Measurements from ENCODE around the gene FOXL1. TPM values are rescaled to one million over a fixed set of nuclear protein-coding genes. Genes with fewer than 3 reads are reported as not detected.

Gene FOXL1
- polyA plus RNA-seq, 1 donor (not counting 4 experiments of a cell fraction or from before 2014, with no cell fraction given): 0.10 TPM

- FAIRE-seq: no peak
- Histone ChIP-seq H3K36me3 (ENCODE audit: control insufficient read depth in 2 of 2, extremely low read depth in 1 of 2, insufficient read depth in 2 of 2, low read length in 2 of 2) (no peaks in the 10 kb centered on the region), H3K27me3 (ENCODE audit: control insufficient read depth, extremely low read depth, insufficient read depth, low read length) (peaks cover 16% of the 10 kb centered on the region), H3K9me1 (ENCODE audit: control insufficient read depth, extremely low read depth, insufficient read depth, low read length) (no peaks in the 10 kb centered on the region), H3K4me2 (ENCODE audit: control insufficient read depth, extremely low read depth, insufficient read depth, low read depth, low read length) (peak overlapping the region; percentile 51), H4K20me1 (ENCODE audit: control insufficient read depth, extremely low read depth, insufficient read depth, low read length) (no peaks in the 10 kb centered on the region), H3K27ac (ENCODE audit: control insufficient read depth, insufficient read depth, low read length) (no peak overlapping the region), H3K9ac (ENCODE audit: control insufficient read depth, extremely low read depth, insufficient read depth, low read length) (no peak overlapping the region), H3K4me3 (ENCODE audit: control insufficient read depth in 2 of 3, extremely low read depth in 1 of 3, insufficient read depth in 2 of 3, low read depth in 1 of 3, low read length in 3 of 3) (peak overlapping the region in 2 of 3 experiments; percentile 23 to 43), H3K79me2 (ENCODE audit: control insufficient read depth, insufficient read depth, low read length) (no peaks in the 10 kb centered on the region), H2AFZ (ENCODE audit: control insufficient read depth, low read length) (peak overlapping the region; percentile 62), H3K9me3 (ENCODE audit: control insufficient read depth, low read depth, low read length) (no peaks in the 10 kb centered on the region), H3K4me1 (ENCODE audit: control insufficient read depth, extremely low read depth, insufficient read depth, low read length) (peaks cover 15% of the 10 kb centered on the region)
- no peak for TF ChIP-seq CTCF (optimal IDR thresholded peaks at IDR 0.05 in 1 of 3, IDR thresholded peaks at IDR 0.05 in 1 of 3, conservative IDR thresholded peaks at IDR 0.05 in 1 of 3; ENCODE audit: extremely low read depth in 1 of 3, insufficient read depth in 2 of 3, low read length in 3 of 3)
- peak; percentile 7 for TF ChIP-seq EZH2 (IDR thresholded peaks at IDR 0.05; ENCODE audit: low read length)
- dilution Hi-C loops (cut with MboI; ENCODE audit: extremely low pct_ligation_motif_present, low sequenced_read_pairs): no loop called here
- DNase-seq (ENCODE audit: low read depth, low spot score): no peak
These were observed 390 bp downstream of the FOXL1 start for GRCh38 chr16:86578611-86579267.

GRCh38 chr16:86579268-86580062, 1.1 kb downstream of the FOXL1 start:
- no peak for TF ChIP-seq EZH2 (IDR thresholded peaks at IDR 0.05; ENCODE audit: low read length)
- no peak for TF ChIP-seq CTCF (optimal IDR thresholded peaks at IDR 0.05 in 1 of 3, IDR thresholded peaks at IDR 0.05 in 1 of 3, conservative IDR thresholded peaks at IDR 0.05 in 1 of 3; ENCODE audit: extremely low read depth in 1 of 3, insufficient read depth in 2 of 3, low read length in 3 of 3)
- no peak overlapping the region for H3K9ac ChIP-seq (ENCODE audit: control insufficient read depth, extremely low read depth, insufficient read depth, low read length)
- H3K36me3 ChIP-seq (ENCODE audit: control insufficient read depth in 2 of 2, extremely low read depth in 1 of 2, insufficient read depth in 2 of 2, low read length in 2 of 2): no peaks in the 10 kb centered on the region
- H3K4me1 ChIP-seq (ENCODE audit: control insufficient read depth, extremely low read depth, insufficient read depth, low read length): peaks cover 15% of the 10 kb centered on the region
- H3K9me3 ChIP-seq (ENCODE audit: control insufficient read depth, low read depth, low read length): no peaks in the 10 kb centered on the region
- H3K4me2 ChIP-seq (ENCODE audit: control insufficient read depth, extremely low read depth, insufficient read depth, low read depth, low read length): peak overlapping the region; percentile 51
- dilution Hi-C loops (cut with MboI; ENCODE audit: extremely low pct_ligation_motif_present, low sequenced_read_pairs): no loop called here
- H3K79me2 ChIP-seq (ENCODE audit: control insufficient read depth, insufficient read depth, low read length): no peaks in the 10 kb centered on the region
- H2AFZ ChIP-seq (ENCODE audit: control insufficient read depth, low read length): no peak overlapping the region
- H3K27me3 ChIP-seq (ENCODE audit: control insufficient read depth, extremely low read depth, insufficient read depth, low read length): peaks cover 16% of the 10 kb centered on the region
- H3K9me1 ChIP-seq (ENCODE audit: control insufficient read depth, extremely low read depth, insufficient read depth, low read length): no peaks in the 10 kb centered on the region
- H3K27ac ChIP-seq (ENCODE audit: control insufficient read depth, insufficient read depth, low read length): no peak overlapping the region
- no peaks in the 10 kb centered on the region for H4K20me1 ChIP-seq (ENCODE audit: control insufficient read depth, extremely low read depth, insufficient read depth, low read length)
- no peak for FAIRE-seq
- peak overlapping the region in 1 of 3 experiments; percentile 43 for H3K4me3 ChIP-seq (ENCODE audit: control insufficient read depth in 2 of 3, extremely low read depth in 1 of 3, insufficient read depth in 2 of 3, low read depth in 1 of 3, low read length in 3 of 3)
- no peak for DNase-seq (ENCODE audit: low read depth, low spot score)

Measured in keratinocyte (primary cell).